ENCODE results near the gene KLF3. TPM values are rescaled to one million over a fixed set of nuclear protein-coding genes. Genes with fewer than 3 reads are reported as not detected.

KLF3 gene
- total and polyA plus RNA-seq, 9 of the 15 experiments (the other 6 are each of a cell fraction or from before 2014, with no cell fraction given), result 9.9 to 47.2 (median 18.1) TPM

GRCh38 chr4:38669208-38669607 lies 5.2 kb downstream of the KLF3 start (continued):
- TF ChIP-seq, protein P1, sequence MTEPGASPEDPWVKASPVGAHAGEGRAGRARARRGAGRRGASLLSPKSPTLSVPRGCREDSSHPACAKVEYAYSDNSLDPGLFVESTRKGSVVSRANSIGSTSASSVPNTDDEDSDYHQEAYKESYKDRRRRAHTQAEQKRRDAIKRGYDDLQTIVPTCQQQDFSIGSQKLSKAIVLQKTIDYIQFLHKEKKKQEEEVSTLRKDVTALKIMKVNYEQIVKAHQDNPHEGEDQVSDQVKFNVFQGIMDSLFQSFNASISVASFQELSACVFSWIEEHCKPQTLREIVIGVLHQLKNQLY (CRISPR knock-in tag; conservative IDR thresholded peaks at IDR 0.05), result no peak
- TF ChIP-seq ZNF24 (IDR thresholded peaks at IDR 0.05) (peak; percentile 21; the same call in 1 of the 2 replicates), ILK (tag; IDR thresholded peaks at IDR 0.05; ENCODE audit: borderline replicate concordance, low read depth) (no peak), ZNF197 (CRISPR knock-in tag; IDR thresholded peaks at IDR 0.05; ENCODE audit: low read depth) (no peak), SMARCA4 (IDR thresholded peaks at IDR 0.05) (peak; percentile 74; the same call in 1 of the 2 replicates), SRF (CRISPR knock-in tag; IDR thresholded peaks at IDR 0.05) (peak in 1 of 2 experiments; percentile 83; a peak in 2 of 4 replicates), FOXK2 (conservative IDR thresholded peaks at IDR 0.05 in 1 of 2, IDR thresholded peaks at IDR 0.05 in 1 of 2; ENCODE audit: low read depth in 2 of 2) (no peak), E4F1 (CRISPR knock-in tag; IDR thresholded peaks at IDR 0.05; ENCODE audit: borderline replicate concordance) (no peak), ARID1B (IDR thresholded peaks at IDR 0.05) (peak; percentile 59), MCM2 (IDR thresholded peaks at IDR 0.05; ENCODE audit: low read depth) (no peak), CBFA2T3 (IDR thresholded peaks at IDR 0.05) (peak; percentile 64), NCOR1 (IDR thresholded peaks at IDR 0.05) (peak; percentile 66), POLR2A (conservative IDR thresholded peaks at IDR 0.05) (no peak), SIX5 (IDR thresholded peaks at IDR 0.05; ENCODE audit: borderline replicate concordance in 1 of 2, insufficient read depth in 1 of 2, low read depth in 1 of 2, low read length in 2 of 2) (no peak), MNT (conservative IDR thresholded peaks at IDR 0.05) (peak in 1 of 2 experiments; percentile 29; a peak in 1 of 4 replicates)
- TF ChIP-seq, protein P2, sequence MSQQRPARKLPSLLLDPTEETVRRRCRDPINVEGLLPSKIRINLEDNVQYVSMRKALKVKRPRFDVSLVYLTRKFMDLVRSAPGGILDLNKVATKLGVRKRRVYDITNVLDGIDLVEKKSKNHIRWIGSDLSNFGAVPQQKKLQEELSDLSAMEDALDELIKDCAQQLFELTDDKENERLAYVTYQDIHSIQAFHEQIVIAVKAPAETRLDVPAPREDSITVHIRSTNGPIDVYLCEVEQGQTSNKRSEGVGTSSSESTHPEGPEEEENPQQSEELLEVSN (IDR thresholded peaks at IDR 0.05; ENCODE audit: borderline replicate concordance in 1 of 2, extremely low read depth in 1 of 2, insufficient read depth in 1 of 2, insufficient read length in 1 of 2, low read depth in 1 of 2, low read length in 1 of 2, poor library complexity in 1 of 2, severe bottlenecking in 1 of 2), result peak in 1 of 2 experiments; percentile 22

Data from K562 (cell line).